Progenitor cell of endocrine pancreas (in vitro differentiated cells): ENCODE data around the gene MUC22. TPM values are rescaled to one million over a fixed set of nuclear protein-coding genes. Genes with fewer than 3 reads are reported as not detected.
"Not testable (repeated sequence)": the region's sequence is repeated elsewhere in the genome, so short reads cannot be mapped to it uniquely, and the experiment has no call there.

Experiments used
- DNase-seq: peaks from one replicate; pipeline ENCODE4 v3.0.0; 2021; ENCODE audit warnings: low spot score; ENCODE audit not compliant: unreplicated experiment
- H3K27ac Mint-ChIP-seq: 2 replicates; pipeline ENCODE4 v1.8.0; 2021; ENCODE audit warnings: mild to moderate bottlenecking, moderate library complexity, mixed read lengths
- H3K27me3 Mint-ChIP-seq: 2 replicates; pipeline ENCODE4 v1.8.0; 2021; ENCODE audit warnings: mixed read lengths
- H3K36me3 Mint-ChIP-seq: 2 replicates; pipeline ENCODE4 v1.8.0; 2022; ENCODE audit warnings: mixed read lengths; ENCODE audit not compliant: insufficient read depth
- H3K4me1 Mint-ChIP-seq: 2 replicates; pipeline ENCODE4 v1.8.0; 2021; ENCODE audit warnings: low read depth, mixed read lengths
- H3K4me3 Mint-ChIP-seq: 2 replicates; pipeline ENCODE4 v1.8.0; 2021; ENCODE audit warnings: low read depth, mild to moderate bottlenecking, moderate library complexity, mixed read lengths
- H3K9me3 Mint-ChIP-seq: 2 replicates; pipeline ENCODE4 v1.8.0; 2021; ENCODE audit warnings: low read depth, mixed read lengths
- total RNA-seq: library from RNA; stranded (reverse); gene quantifications from 2 replicates; pipeline ENCODE4 v1.2.1, GENCODE V29; 2021
- TF ChIP-seq, protein P1 (sequence below): fragments of 200-600 bp; sonication (generic); IDR thresholded peaks from one replicate; pipeline ENCODE4 v1.5.0; 2021; ENCODE audit warnings: antibody characterized with exemption, mild to moderate bottlenecking; ENCODE audit not compliant: unreplicated experiment

The MUC22 gene
- total RNA-seq, 1 donor from 2014 or later, result not detected

DNA sequence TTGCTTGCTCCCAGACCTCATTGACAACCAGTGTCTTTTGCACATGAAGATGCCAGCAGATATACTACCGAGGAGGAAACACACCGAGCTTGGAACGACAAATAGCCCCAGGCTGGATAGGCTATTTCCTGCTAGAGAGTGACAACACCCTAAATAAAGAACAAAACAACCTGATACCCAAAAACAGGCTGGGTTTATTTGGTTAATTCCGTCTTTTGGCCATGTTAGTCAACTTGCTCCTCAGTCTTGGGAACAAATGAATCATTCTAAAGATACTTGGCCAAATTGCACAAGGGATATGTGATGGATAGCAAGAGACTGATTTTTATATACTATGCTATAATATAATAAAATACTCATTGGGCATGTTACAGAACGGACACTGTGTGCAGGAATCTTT lies 11.5 kb upstream of the MUC22 start:
- Mint-ChIP-seq H3K27ac (no peak overlapping the region), H3K4me1 (peaks cover 5% of the 10 kb centered on the region), H3K27me3 (no peaks in the 10 kb centered on the region), H3K9me3 (peaks cover 5% of the 10 kb centered on the region), H3K36me3 (peaks cover 3% of the 10 kb centered on the region), H3K4me3 (no peak overlapping the region)
- no peak for DNase-seq
- TF ChIP-seq, protein P1, sequence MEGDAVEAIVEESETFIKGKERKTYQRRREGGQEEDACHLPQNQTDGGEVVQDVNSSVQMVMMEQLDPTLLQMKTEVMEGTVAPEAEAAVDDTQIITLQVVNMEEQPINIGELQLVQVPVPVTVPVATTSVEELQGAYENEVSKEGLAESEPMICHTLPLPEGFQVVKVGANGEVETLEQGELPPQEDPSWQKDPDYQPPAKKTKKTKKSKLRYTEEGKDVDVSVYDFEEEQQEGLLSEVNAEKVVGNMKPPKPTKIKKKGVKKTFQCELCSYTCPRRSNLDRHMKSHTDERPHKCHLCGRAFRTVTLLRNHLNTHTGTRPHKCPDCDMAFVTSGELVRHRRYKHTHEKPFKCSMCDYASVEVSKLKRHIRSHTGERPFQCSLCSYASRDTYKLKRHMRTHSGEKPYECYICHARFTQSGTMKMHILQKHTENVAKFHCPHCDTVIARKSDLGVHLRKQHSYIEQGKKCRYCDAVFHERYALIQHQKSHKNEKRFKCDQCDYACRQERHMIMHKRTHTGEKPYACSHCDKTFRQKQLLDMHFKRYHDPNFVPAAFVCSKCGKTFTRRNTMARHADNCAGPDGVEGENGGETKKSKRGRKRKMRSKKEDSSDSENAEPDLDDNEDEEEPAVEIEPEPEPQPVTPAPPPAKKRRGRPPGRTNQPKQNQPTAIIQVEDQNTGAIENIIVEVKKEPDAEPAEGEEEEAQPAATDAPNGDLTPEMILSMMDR, result no peak

DNA sequence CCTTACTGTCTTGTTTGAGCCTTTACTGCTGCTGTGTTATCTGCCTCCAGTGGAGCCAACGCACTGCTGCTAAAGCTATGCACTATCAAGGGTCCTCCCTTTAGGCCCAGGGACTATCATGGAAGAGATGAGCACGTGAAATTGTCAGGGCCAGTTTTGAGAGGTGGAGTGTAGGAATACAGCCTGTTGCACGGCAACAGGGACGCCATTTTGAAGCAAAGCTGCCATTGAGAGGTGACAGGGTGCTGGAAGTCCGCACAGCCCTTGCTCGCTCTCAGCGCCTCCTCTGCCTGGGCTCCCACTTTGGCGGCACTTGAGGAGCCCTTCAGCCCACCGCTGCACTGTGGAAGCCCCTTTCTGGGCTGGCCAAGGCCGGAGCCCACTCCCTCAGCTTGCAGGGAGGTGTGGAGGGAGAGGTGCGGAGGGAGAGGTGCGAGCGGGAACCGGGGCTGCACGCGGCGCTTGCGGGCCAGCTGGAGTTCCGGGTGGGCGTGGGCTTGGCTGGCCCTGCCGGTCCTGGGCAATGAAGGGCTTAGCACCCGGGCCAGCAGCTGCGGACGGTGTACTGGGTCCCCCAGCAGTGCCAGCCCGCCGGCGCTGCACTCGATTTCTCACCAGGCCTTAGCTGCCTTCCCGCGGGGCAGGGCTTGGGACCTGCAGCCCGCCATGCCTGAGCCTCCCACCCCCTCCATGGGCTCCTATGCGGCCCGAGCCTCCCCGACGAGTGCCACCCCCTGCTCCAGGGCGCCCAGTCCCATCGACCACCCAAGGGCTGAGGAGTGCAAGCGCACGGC lies 10.0 kb upstream of the MUC22 start:
- not testable (repeated sequence) for H3K36me3 Mint-ChIP-seq, H3K9me3 Mint-ChIP-seq, H3K27me3 Mint-ChIP-seq, H3K27ac Mint-ChIP-seq, H3K4me3 Mint-ChIP-seq, H3K4me1 Mint-ChIP-seq, DNase-seq

DNA sequence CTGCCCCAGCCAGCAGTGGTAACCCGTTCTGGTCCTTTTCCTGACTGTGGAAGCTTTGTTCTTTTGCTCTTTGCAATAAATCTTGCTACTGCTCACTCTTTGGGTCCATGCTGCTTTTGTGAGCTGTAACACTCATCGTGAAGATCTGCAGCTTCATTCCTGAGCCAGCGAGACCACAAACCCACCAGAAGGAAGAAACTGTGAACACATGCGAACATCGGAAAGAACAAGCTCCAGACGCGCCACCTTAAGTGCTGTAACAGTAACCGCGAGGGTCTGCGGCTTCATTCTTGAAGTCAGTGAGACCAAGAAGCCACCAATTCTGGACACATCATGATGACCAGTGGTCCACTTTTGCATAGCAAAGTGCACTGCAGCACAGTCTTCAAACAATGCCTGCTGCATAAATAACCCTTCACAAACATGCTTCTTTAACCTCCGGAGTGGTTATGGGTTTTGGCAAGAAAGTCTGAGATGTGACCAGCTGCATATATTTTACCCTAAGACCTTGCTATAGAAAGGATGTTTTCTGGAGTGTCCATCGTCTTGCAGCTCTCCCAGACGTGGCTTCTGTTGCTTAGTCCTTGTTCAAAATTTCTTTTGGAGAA lies 8.9 kb upstream of the MUC22 start:
- Mint-ChIP-seq H3K36me3 (peaks cover 1% of the 10 kb centered on the region), H3K4me1 (peaks cover 4% of the 10 kb centered on the region), H3K27ac (no peak overlapping the region), H3K9me3 (no peaks in the 10 kb centered on the region), H3K4me3 (no peak overlapping the region), H3K27me3 (no peaks in the 10 kb centered on the region)
- TF ChIP-seq, protein P1, result no peak
- no peak for DNase-seq

DNA sequence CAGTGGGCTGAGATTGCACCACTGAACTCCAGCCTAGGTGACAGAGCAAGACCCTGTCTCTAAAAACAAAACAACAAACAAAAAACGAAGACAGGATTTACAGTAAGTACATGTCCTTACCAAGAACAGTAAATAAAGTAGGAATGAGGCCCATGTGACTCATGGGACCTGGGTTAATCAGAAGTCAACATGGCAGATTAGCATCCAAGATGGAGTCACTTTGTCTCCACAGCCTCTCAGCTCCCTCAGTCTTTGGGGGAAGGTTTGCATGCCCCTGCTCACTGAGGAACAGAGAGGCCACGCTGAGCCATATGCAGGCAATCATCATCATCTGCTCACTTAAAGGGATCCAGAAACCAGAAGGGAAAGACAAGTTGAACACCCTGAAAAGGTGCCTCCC lies 7.8 kb upstream of the MUC22 start:
- peaks cover 6% of the 10 kb centered on the region for H3K4me1 Mint-ChIP-seq
- no peaks in the 10 kb centered on the region for H3K27me3 Mint-ChIP-seq
- no peak for DNase-seq
- no peaks in the 10 kb centered on the region for H3K9me3 Mint-ChIP-seq
- TF ChIP-seq, protein P1, result no peak
- peaks cover 1% of the 10 kb centered on the region for H3K36me3 Mint-ChIP-seq
- H3K27ac Mint-ChIP-seq, result no peak overlapping the region
- H3K4me3 Mint-ChIP-seq, result no peak overlapping the region

DNA sequence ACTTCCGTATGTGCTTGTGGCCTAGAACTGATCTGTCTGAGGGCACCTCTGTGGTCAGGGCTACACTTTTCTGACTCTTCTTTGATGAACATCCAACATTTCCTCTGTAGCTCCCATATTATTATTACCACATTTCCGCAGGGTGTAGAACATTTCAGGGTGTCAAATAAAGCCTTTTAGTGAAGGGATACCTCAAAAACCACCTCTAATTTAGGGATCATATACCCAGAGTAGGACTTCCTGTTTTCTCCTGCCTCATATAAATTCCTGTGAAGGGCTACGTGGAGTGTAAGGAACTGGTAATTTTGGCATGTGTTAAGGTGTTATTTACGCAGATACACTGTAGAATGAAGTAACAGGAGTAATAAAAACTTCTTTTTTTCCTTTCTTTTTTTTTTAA lies 5.5 kb upstream of the MUC22 start:
- Mint-ChIP-seq H3K9me3 (no peaks in the 10 kb centered on the region), H3K4me1 (peaks cover 13% of the 10 kb centered on the region), H3K4me3 (no peak overlapping the region), H3K36me3 (peaks cover 1% of the 10 kb centered on the region), H3K27ac (no peak overlapping the region), H3K27me3 (peaks cover 8% of the 10 kb centered on the region)
- TF ChIP-seq, protein P1, result no peak
- DNase-seq, result no peak
